ENCODE measurements around the gene BMPR1B.
"Not testable (repeated sequence)": the region's sequence is repeated elsewhere in the genome, so short reads cannot be mapped to it uniquely, and the experiment has no call there.

BMPR1B gene

DNA sequence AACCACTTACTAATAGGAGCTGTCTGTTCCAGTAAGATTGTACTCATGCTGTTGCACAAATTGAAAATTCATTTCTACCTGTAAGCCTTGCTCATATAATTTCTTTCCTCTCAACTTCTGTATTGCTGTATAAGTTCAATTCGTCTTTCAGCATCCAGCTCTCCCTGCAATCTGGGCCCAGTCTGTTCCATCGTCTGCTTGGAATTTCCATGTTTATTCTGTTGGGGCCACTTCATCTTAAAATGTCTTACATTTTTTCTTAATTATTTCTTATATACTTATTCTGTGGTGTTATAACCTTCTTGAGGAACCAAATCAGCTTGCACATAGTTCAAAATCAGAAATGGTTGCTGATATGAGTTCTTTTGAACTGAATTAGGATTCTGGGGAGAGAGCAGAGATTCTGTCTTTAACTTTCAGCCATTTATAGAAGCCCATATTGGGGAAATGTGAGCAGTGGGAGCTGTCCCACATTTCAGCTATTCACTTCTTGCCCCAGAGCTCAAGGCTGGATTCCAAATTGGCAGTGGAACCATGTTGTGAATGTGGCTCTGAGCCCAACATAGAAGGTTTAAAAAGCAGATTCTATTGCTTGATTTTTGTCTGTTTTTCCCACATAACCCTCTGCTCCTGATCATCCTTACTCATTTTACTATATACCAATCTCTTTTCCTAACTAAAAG is 291.9 kb downstream of the BMPR1B start:
- DNase-seq, result peak in 1 of 2 donors; percentile 41

DNA sequence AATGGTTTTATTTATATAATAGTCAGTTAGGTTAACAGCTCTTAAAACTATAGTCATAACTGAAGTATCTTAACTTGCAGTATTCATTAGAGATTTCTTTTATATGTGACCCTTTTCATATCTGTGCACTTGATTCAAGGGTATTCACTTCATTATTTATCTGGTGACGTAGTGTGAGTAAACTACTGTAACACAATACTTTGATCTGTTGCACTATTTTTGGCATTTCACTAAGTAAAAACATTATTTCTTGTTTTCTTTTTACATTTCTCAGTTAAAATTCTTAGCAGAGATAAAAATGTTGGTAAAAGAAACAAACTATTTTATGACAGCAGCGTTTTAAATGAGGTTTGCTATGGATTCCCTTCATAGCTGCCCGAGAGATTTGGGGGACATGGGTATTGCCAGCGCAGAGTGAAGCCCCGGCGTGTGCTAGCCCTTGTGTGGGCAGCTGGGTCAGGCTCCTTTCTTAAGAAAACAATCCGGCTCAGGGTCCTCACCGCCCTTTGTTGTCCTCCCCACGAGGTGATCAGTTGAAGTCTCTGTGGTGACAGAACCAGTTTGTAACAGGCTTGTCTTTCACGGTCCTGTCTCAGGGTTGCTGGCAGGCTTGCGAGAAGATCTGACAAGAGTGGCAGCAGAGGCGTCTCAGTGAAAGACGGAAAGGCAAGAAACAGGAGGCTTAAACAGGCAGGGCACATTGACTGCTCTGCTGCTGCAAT is 293.4 kb downstream of the BMPR1B start:
- DNase-seq, result peak in 1 of 2 donors; percentile 14

GRCh38 chr4:95051702-95052020 is 293.9 kb downstream of the BMPR1B start:
- DNase-seq, result no peak

DNA sequence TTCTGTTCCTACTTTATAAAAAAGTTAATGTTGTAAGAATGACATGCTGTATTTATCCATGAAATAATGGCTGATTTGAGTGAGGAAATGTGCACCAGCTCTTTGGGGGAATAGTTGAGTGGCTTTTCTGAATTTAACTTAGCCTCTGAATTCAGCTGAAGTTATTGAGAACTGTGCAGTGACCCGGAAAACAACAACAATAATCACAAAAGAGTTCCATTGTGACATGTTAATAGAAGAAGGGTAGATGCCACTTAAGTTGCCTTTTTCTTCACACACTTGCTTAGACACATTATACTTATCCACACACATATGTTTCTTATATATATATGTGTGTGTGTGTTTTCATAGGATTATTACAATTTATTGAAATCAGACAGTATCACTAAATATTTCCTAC is 301.2 kb downstream of the BMPR1B start:
- no peak for DNase-seq

GRCh38 chr4:95059663-95060062 is 301.9 kb downstream of the BMPR1B start:
- no peak for DNase-seq

- no peak for DNase-seq
These were observed 303.5 kb downstream of the BMPR1B start for GRCh38 chr4:95061220-95061619.

- not testable (repeated sequence) for DNase-seq
These were observed 304.0 kb downstream of the BMPR1B start for GRCh38 chr4:95061801-95062200.

DNA sequence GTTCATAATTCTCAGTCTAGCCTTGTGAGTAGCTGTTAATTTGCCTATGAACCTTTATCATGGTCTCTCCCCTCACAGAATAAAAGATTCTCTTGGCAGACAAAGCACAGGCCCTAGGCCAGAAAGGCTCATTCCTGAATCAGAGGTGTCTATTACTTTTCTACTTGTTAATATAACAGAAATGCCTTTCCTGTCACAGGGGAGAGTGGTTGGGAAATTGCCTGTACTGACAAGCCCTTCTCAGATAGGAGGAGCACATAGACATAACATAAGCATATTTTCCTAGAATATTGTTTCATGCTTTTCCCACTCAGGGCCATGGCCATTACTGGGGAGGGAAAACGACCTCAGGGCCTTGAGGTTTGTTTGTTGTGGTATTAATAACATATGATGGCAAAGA is 308.3 kb downstream of the BMPR1B start:
- DNase-seq, result no peak

DNA sequence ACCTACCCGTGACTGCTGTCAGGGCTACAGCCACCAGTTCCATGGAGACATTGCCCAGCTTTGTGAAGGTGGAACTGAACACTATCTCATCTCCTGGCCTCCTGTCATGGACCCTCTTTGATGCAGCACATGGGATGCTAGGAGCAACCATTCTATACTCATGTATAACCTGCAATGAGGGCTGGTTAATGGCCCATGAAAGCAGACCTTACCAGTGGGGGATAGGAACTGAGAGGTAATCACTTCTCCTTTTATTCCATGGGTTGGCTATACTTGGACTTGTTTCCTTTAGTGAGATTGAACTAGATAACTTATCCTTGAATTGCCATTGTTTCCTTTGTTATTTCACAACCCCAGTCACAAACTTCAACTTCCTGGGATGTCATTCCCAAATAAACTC is 310.6 kb downstream of the BMPR1B start:
- no peak for DNase-seq

- DNase-seq, result no peak
These were observed 311.2 kb downstream of the BMPR1B start for GRCh38 chr4:95068818-95069478.

GRCh38 chr4:95071851-95072250 is 314.1 kb downstream of the BMPR1B start:
- DNase-seq, result no peak

DNA sequence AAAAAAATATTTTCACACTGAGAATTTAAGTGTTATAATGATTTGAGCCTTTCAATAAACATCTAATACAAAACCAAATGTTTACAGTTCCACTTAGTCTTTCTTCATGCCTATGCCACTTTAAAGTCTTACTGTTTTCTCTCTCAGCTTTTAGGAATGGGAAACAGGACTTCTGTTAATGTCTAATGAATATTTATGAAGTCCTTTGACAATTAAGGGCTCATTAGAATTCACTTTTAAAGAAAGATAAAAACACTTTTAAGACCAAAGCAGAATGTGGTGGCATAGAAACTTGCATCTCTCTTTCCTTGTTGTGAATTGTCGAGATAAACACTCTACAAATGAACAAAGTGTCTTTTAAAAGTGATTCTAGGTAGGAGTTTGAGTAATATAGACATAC is 315.9 kb downstream of the BMPR1B start:
- no peak for DNase-seq

DNA sequence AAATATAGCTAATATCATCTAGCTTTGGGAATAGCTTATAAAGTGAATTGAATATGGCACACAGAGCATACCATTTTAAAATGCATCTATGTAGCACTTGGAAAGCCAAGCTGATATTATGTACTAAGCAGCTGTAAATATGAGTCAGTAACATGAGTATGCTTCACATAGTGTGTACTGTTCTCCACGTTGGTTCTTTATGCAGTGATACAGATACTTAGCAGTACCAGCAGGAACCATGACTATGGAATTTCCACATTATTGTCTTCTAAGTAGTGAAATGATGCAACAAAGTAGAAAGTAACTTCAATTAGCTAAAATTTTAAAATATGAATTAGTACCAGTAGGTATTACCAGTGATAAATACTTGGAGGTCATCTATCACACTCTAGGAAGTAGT is 320.1 kb downstream of the BMPR1B start:
- no peak for DNase-seq

GRCh38 chr4:95080969-95081368 is 323.2 kb downstream of the BMPR1B start:
- no peak for DNase-seq

DNA sequence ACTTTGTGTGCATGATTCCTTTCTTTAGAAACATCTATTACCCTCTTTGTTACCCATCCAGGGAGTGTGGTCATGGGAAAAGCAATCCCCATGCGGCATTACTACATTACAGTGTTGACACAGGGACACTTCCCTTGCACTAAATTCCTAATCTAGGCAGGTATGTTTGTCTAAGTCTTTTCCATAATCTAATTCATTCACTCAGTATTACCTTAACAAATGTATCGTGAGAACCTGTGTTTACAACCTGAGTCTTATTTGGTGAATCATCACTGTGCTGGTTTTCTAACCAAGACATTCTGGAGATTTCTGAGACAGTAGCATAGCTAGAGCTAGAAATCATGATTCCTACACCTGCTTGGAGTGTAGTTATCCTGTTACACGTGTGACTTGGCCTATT is 326.8 kb downstream of the BMPR1B start:
- no peak for DNase-seq

GRCh38 chr4:95085124-95085833 is 327.5 kb downstream of the BMPR1B start:
- no peak for DNase-seq

DNA sequence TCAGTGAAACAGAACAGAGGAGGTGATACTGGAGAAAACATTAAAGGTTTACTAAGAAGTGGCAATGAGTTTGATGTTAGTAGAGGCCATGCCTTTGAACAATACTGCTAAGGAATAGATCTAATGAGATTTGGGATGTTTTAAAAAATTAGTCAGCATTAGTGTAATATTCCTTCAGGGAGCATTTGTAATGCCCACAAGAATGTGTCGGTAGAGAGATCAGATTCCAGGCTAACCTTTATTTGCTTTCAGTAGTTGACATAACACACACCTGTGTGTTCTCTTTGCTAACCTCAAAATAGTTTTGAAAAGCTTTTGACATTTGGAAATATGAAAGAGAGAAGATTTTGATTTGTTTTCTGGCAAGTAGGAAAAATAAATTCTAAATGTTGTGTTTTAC is 328.8 kb downstream of the BMPR1B start:
- no peak for DNase-seq

DNA sequence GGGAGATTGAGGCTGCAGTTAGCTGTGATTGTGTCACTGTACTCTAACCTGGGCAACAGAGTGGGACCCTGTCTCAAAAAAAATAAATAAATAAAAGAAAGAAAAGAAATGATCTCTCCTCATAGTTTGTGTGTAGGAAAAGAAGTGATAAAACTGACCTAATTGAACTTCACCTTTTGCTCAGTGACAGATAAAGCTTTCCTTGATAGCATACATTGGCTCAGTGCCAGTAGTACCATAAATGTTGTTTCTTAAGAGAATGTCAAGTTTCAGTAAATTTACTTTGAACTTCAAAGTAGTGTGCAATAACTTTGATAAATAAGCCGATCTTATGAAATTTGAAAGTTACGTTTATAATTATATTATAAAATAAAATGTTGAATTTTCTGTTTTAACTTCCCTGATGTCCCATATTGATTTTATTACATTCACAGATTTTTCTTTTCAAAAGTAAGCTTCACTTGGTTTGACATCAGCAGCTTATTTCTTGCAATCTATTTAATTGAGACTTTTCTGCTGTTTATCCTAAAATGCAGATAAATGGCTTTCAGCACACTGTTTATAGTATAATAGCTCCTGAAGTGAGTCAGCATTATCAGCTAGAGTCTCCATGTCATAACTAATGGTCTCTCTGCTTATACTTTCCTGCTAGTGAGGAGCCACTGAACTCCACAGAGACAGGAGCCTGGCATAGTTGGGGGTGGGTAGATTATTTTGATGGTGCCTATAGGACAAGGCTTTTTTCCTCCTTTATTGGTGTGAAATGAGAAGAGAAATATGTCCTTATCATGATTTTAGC is 330.1 kb downstream of the BMPR1B start:
- no peak for DNase-seq

DNA sequence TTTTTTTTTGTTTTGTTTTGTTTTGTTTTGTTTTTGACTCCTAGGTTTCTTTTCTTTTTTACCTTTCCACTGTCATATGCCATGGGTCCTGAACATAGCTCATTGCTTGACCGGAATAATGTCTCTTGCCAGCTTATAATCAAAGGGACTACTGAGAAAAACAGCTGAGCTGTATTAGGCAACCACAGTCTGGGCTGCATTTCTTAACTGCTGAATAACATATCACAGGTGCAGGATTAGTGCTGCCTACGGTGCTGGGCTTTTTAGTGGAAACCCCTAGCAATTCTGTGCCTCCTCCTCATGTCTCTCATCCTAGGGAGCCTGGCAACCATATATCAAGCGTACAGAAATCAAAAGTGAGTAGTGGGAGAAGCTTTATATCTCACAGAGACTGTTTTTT is 333.5 kb downstream of the BMPR1B start:
- DNase-seq, result no peak

- DNase-seq, result no peak
These were observed 335.0 kb downstream of the BMPR1B start for GRCh38 chr4:95092766-95093165.

DNA sequence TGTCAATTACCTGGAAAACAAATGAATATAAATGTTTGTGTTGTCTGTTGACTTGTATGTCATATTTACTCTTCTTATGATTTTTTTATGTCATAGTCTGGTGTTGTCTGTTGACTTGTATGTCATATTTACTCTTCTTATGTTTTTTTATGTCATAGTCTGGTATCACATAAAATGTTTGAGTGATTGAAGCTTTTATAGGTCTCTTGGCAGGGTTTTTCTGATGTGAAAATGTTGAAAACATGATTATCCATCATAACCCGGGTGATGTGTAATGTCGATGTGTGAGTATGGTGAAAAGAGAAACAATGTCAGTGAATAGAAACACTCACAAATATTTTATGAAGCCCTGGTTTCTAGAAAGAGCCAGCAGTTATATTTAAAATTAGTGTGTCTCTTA is 335.7 kb downstream of the BMPR1B start:
- DNase-seq, result no peak
